ENCODE results near the gene CRPPA. TPM values are rescaled to one million over a fixed set of nuclear protein-coding genes. Genes with fewer than 3 reads are reported as not detected.

Gene CRPPA
- total RNA-seq, 4 donors from 2014 or later, result 3.9 to 6.3 (median 4.2) TPM

DNA sequence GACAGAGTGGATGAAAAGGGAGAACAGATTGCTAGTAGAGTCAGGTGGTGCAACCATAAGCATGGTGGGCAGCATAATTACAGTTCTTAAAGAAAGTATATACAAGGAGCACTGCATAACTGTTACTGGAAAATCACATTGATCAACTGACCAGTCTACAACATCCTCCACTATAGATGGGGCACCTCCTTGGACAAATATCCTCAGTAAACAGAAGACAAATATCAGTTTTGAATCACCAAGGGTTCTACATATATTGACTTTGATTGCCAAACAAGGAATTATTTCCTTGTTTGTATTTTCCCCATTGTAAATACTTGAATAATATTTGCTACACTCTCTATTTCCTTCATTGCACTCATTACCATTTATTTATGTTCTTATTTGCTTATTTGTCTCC, 17.6 kb upstream of the CRPPA start:
- H3K36me3 ChIP-seq, result no peaks in the 10 kb centered on the region
- H3K27me3 ChIP-seq, result no peaks in the 10 kb centered on the region
- TF ChIP-seq EP300 (IDR thresholded peaks at IDR 0.05) (no peak), POLR2A (IDR thresholded peaks at IDR 0.05) (no peak)
- TF ChIP-seq, protein P1, sequence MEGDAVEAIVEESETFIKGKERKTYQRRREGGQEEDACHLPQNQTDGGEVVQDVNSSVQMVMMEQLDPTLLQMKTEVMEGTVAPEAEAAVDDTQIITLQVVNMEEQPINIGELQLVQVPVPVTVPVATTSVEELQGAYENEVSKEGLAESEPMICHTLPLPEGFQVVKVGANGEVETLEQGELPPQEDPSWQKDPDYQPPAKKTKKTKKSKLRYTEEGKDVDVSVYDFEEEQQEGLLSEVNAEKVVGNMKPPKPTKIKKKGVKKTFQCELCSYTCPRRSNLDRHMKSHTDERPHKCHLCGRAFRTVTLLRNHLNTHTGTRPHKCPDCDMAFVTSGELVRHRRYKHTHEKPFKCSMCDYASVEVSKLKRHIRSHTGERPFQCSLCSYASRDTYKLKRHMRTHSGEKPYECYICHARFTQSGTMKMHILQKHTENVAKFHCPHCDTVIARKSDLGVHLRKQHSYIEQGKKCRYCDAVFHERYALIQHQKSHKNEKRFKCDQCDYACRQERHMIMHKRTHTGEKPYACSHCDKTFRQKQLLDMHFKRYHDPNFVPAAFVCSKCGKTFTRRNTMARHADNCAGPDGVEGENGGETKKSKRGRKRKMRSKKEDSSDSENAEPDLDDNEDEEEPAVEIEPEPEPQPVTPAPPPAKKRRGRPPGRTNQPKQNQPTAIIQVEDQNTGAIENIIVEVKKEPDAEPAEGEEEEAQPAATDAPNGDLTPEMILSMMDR (IDR thresholded peaks at IDR 0.05), result no peak
- DNase-seq (ENCODE audit: low spot score in 2 of 2), result no peak
- H3K9me3 ChIP-seq, result no peaks in the 10 kb centered on the region
- H3K27ac ChIP-seq, result no peak overlapping the region
- no peaks in the 10 kb centered on the region for H3K4me1 ChIP-seq
- no peak overlapping the region for H3K4me3 ChIP-seq

DNA sequence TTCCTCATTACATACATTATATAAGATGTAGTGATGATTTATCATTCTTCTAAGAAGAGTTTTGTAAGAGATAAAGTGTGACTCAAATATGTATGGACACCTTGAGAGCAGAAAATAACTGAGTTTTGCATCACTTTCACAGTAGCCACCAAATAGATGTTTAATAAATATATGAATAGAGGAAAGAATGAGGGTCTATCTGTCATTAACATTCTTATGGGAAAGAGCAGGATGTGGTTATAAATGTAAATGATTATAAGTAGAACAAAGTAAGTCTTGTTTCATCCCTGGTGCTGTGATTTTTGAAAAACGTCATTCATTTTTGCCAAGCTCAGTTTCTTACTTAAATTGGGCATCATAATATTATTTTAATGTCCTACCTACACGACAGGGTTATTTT, 15.0 kb upstream of the CRPPA start:
- WGBS, 2 donors, result 59 to 62% methylated on average over 2 of the region's 2 CpGs
- no peaks in the 10 kb centered on the region for H3K27me3 ChIP-seq
- H3K27ac ChIP-seq, result no peak overlapping the region
- no peak overlapping the region for H3K4me3 ChIP-seq
- no peak for DNase-seq (ENCODE audit: low spot score in 2 of 2)
- TF ChIP-seq EP300 (IDR thresholded peaks at IDR 0.05) (no peak), POLR2A (IDR thresholded peaks at IDR 0.05) (no peak)
- TF ChIP-seq, protein P1 (IDR thresholded peaks at IDR 0.05), result no peak
- no peaks in the 10 kb centered on the region for H3K4me1 ChIP-seq
- no peaks in the 10 kb centered on the region for H3K36me3 ChIP-seq
- H3K9me3 ChIP-seq, result no peaks in the 10 kb centered on the region

DNA sequence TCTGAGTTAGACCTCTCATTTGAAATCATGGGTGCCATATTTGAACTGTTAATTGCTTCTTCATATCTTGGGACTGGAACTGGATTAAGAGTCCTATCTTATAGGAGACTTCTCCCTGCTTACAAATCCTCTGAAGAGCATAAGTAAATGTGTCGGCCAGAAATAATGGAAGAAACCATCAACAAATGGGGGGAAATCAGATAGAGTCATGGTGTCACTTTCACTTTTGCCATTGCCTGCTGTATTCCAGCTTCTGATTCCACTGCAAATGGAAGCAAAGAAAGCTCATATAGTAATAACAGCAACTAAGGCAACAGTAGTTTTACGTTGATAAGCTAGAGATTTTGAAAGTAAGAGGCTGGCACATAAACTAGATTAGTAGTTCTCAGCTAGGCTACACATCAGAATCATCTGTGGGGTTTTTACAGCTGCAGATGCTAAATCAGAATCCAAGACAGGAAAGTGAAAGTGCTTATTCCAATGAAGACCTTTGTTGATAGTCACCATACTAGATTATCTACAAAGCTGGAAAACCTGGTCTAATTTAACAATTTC, 12.3 kb upstream of the CRPPA start:
- WGBS, 2 donors, result 75 to 76% methylated on average over 2 of the region's 2 CpGs
- Histone ChIP-seq H3K36me3 (no peaks in the 10 kb centered on the region), H3K9me3 (no peaks in the 10 kb centered on the region), H3K4me3 (no peak overlapping the region), H3K27me3 (no peaks in the 10 kb centered on the region), H3K27ac (no peak overlapping the region), H3K4me1 (no peaks in the 10 kb centered on the region)
- no peak for DNase-seq (ENCODE audit: low spot score in 2 of 2)
- TF ChIP-seq EP300 (IDR thresholded peaks at IDR 0.05) (no peak), POLR2A (IDR thresholded peaks at IDR 0.05) (no peak)
- TF ChIP-seq, protein P1 (IDR thresholded peaks at IDR 0.05), result no peak

DNA sequence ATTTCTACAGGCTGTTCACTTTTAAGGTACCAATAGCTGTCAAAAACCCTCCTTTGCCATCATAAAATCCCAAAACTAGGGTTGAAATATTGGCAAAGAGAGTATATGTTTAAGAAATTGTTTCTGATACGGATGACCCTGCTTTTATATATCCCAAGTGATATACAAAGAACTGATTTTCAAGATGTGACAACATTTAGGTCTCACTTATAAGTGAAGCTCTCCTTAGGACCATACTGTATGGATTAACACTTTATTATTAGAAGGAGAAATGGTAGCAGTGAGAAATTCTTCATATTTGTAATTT, 11.0 kb upstream of the CRPPA start:
- TF ChIP-seq EP300 (IDR thresholded peaks at IDR 0.05), result no peak
- TF ChIP-seq, protein P1 (IDR thresholded peaks at IDR 0.05), result no peak
- TF ChIP-seq POLR2A (IDR thresholded peaks at IDR 0.05), result no peak
- 86 to 93% methylated on average over 1 of the region's 1 CpG for WGBS, 2 donors
- H3K27ac ChIP-seq, result no peak overlapping the region

DNA sequence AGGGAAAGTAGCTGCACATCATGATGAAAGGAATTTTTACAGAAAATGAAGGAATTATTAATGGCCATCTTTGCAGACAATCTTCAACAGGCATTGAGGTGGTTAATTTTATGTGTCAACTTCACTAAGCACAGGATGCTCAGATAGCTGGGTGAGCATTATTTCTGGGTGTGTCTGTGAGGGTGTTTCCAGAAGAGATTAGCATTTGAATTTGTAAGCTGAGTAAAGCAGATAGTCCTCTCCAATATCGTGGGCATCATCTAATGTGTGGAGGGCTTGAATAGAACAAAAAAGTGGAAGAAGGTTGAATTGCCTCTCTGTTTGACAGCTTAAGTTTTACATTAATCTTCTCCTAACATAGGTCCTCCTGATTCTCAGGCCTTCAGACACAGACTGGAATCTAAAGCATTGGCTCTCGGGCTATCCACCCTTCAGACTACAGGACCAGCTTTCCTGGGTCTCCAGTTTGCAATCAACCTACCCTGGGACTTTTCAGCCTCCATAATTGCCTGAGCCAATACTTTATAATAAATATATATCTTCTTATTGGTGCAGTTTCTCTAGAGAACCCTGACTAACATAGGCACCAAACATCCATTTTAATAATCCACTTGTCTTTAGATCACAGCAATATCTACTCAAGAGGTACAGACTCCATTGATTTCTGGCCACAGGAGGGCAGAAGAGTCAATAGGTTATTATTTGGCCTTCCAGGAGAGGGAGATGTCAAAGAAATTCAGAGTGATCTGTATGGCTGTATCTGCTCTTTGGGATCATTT, 10.5 kb upstream of the CRPPA start:
- DNase-seq (ENCODE audit: low spot score in 2 of 2), result peak in 1 of 2 donors; percentile 12
- Histone ChIP-seq H3K4me3 (no peak overlapping the region), H3K36me3 (no peaks in the 10 kb centered on the region), H3K4me1 (no peaks in the 10 kb centered on the region), H3K27ac (no peak overlapping the region), H3K9me3 (no peaks in the 10 kb centered on the region), H3K27me3 (no peaks in the 10 kb centered on the region)
- 92 to 95% methylated on average over 2 of the region's 2 CpGs for WGBS, 2 donors
- TF ChIP-seq EP300 (IDR thresholded peaks at IDR 0.05), result no peak
- TF ChIP-seq, protein P1 (IDR thresholded peaks at IDR 0.05), result peak in 4 of 5 experiments; percentile 10 to 47 (median 34)

More for the DNA sequence above, 11.0 kb upstream of the CRPPA start:
- Histone ChIP-seq H3K4me1 (no peaks in the 10 kb centered on the region), H3K9me3 (no peaks in the 10 kb centered on the region), H3K27me3 (no peaks in the 10 kb centered on the region), H3K36me3 (no peaks in the 10 kb centered on the region), H3K4me3 (no peak overlapping the region)
- DNase-seq (ENCODE audit: low spot score in 2 of 2), result no peak

All from tibial nerve (tissue), 4 donors.